ENCODE data around the gene ZNF367. TPM values are rescaled to one million over a fixed set of nuclear protein-coding genes. Genes with fewer than 3 reads are reported as not detected.

The ZNF367 gene
- total and polyA plus RNA-seq, 2 donors (not counting 1 experiment from before 2014, with no cell fraction given), result 0.66 to 2.2 TPM

DNA sequence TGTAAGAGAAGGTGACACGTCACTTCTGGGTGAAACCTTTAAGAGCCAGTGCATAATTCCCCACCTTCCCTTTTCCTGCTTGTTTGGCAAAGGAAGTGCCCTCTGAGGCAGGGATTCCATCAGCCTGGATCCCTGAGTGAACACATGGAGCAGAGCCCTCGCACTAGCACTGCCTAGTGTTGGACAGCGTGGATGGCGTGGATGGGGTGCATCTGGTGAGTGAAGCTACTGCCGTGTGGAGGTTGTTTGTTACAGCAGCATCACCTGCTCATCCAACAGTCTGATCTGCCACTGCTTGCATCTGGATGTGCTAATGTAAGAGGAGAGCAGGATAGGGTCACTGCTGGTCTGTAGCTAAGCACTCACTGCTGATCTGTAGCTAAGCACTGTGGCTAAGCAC is 69.9 kb downstream of the ZNF367 start:
- peaks cover 7% of the 10 kb centered on the region for H3K4me1 ChIP-seq (ENCODE audit: control insufficient read depth, extremely low read depth, insufficient read depth, low read length)
- no peak overlapping the region for H2AFZ ChIP-seq (ENCODE audit: low read length)
- H3K79me2 ChIP-seq (ENCODE audit: control insufficient read depth, insufficient read depth, low read length), result no peaks in the 10 kb centered on the region
- H4K20me1 ChIP-seq (ENCODE audit: control insufficient read depth, extremely low read depth, insufficient read depth, low read length), result no peaks in the 10 kb centered on the region
- no peak overlapping the region for H3K4me2 ChIP-seq (ENCODE audit: extremely low read depth, insufficient read depth, low read length)
- H3K27me3 ChIP-seq (ENCODE audit: control insufficient read depth, insufficient read depth, low read length), result no peaks in the 10 kb centered on the region
- H3K9me3 ChIP-seq (ENCODE audit: control insufficient read depth, insufficient read depth, low read depth, low read length), result no peaks in the 10 kb centered on the region
- no peak for TF ChIP-seq EZH2 (IDR thresholded peaks at IDR 0.05; ENCODE audit: low read length, missing control alignments)
- TF ChIP-seq, protein P1, sequence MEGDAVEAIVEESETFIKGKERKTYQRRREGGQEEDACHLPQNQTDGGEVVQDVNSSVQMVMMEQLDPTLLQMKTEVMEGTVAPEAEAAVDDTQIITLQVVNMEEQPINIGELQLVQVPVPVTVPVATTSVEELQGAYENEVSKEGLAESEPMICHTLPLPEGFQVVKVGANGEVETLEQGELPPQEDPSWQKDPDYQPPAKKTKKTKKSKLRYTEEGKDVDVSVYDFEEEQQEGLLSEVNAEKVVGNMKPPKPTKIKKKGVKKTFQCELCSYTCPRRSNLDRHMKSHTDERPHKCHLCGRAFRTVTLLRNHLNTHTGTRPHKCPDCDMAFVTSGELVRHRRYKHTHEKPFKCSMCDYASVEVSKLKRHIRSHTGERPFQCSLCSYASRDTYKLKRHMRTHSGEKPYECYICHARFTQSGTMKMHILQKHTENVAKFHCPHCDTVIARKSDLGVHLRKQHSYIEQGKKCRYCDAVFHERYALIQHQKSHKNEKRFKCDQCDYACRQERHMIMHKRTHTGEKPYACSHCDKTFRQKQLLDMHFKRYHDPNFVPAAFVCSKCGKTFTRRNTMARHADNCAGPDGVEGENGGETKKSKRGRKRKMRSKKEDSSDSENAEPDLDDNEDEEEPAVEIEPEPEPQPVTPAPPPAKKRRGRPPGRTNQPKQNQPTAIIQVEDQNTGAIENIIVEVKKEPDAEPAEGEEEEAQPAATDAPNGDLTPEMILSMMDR (conservative IDR thresholded peaks at IDR 0.05 in 1 of 2, IDR thresholded peaks at IDR 0.05 in 1 of 2; ENCODE audit: low read depth in 1 of 2, low read length in 2 of 2), result no peak
- H3K4me3 ChIP-seq (replicated peaks in 1 of 4; ENCODE audit: control extremely low read depth in 1 of 4, insufficient read depth in 1 of 4, low read depth in 3 of 4, low read length in 4 of 4), result no peak overlapping the region
- H3K9ac ChIP-seq (ENCODE audit: insufficient read depth, low read length), result no peak overlapping the region
- H3K27ac ChIP-seq (ENCODE audit: insufficient read depth, low read length), result no peak overlapping the region
- peaks cover 2% of the 10 kb centered on the region for H3K36me3 ChIP-seq (ENCODE audit: control insufficient read depth, insufficient read depth, low read length)
- DNase-seq (ENCODE audit: low read depth in 2 of 2), result no peak

DNA sequence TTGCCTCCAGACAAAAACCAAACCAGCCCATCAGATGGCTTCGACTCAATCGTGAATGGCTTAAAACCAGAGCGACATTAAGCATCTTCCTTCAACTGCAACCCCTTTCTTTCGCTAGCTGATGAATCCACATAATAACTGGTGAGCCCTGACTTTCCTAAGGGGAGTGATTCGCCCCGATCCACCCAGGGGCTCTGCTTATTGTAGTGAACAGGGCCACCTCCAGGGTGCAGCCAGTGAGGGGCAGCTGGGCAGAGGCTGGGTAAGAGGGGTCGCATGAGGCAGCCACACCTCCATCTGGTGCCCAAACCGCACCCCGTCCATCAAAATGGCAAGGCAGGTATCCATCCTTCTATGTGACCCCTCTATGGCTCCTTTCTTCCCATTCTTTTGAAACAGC is 72.6 kb downstream of the ZNF367 start:
- Histone ChIP-seq H2AFZ (ENCODE audit: low read length) (no peak overlapping the region), H3K4me1 (ENCODE audit: control insufficient read depth, extremely low read depth, insufficient read depth, low read length) (peaks cover 13% of the 10 kb centered on the region), H3K9ac (ENCODE audit: insufficient read depth, low read length) (no peak overlapping the region), H3K4me2 (ENCODE audit: extremely low read depth, insufficient read depth, low read length) (no peak overlapping the region), H3K9me3 (ENCODE audit: control insufficient read depth, insufficient read depth, low read depth, low read length) (no peaks in the 10 kb centered on the region), H3K4me3 (replicated peaks in 1 of 4; ENCODE audit: control extremely low read depth in 1 of 4, insufficient read depth in 1 of 4, low read depth in 3 of 4, low read length in 4 of 4) (no peak overlapping the region), H4K20me1 (ENCODE audit: control insufficient read depth, extremely low read depth, insufficient read depth, low read length) (no peaks in the 10 kb centered on the region), H3K36me3 (ENCODE audit: control insufficient read depth, insufficient read depth, low read length) (peaks cover 2% of the 10 kb centered on the region), H3K79me2 (ENCODE audit: control insufficient read depth, insufficient read depth, low read length) (no peaks in the 10 kb centered on the region), H3K27me3 (ENCODE audit: control insufficient read depth, insufficient read depth, low read length) (no peaks in the 10 kb centered on the region), H3K27ac (ENCODE audit: insufficient read depth, low read length) (no peak overlapping the region)
- TF ChIP-seq, protein P1 (conservative IDR thresholded peaks at IDR 0.05 in 1 of 2, IDR thresholded peaks at IDR 0.05 in 1 of 2; ENCODE audit: low read depth in 1 of 2, low read length in 2 of 2), result no peak
- TF ChIP-seq EZH2 (IDR thresholded peaks at IDR 0.05; ENCODE audit: low read length, missing control alignments), result no peak
- DNase-seq (ENCODE audit: low read depth in 2 of 2), result no peak

DNA sequence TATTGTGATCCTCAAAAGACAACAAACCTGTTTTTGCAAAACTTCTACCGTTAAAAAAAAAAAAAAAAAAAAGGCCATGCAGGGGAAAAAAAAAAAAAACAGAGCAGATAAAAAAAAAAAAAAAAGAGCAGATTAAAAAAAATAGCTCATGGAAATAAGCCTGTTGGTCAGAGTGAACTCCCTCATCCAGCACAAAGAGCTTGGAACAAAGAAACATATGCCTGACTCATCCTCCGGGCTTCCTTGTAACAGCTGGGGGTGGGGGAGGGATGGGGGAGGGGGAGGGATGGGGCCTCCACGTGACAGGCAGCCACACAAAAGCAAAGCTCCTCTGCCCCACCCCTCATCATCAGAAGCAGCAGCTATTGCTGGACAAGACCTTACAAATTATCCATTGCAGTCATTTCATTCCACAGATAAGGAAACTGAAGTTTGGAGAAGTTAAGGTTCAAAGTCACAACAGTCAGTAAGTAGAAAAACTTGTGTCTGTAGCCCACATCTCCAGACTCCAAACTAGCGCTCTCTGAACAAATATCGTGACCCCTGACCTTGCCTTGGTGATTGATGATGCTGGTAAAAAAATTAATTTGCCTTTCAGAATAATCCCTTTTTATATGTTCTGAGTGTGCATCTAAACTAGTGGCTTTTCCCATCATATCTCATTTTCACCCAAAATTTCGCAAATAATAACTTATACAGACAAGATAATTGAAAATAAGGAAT is 73.6 kb downstream of the ZNF367 start:
- peaks cover 2% of the 10 kb centered on the region for H3K36me3 ChIP-seq (ENCODE audit: control insufficient read depth, insufficient read depth, low read length)
- H3K79me2 ChIP-seq (ENCODE audit: control insufficient read depth, insufficient read depth, low read length), result no peaks in the 10 kb centered on the region
- peaks cover 13% of the 10 kb centered on the region for H3K4me1 ChIP-seq (ENCODE audit: control insufficient read depth, extremely low read depth, insufficient read depth, low read length)
- H4K20me1 ChIP-seq (ENCODE audit: control insufficient read depth, extremely low read depth, insufficient read depth, low read length), result no peaks in the 10 kb centered on the region
- peak; percentile 97 to 98 for DNase-seq (ENCODE audit: low read depth in 2 of 2)
- H3K9ac ChIP-seq (ENCODE audit: insufficient read depth, low read length), result no peak overlapping the region
- H3K4me3 ChIP-seq (replicated peaks in 1 of 4; ENCODE audit: control extremely low read depth in 1 of 4, insufficient read depth in 1 of 4, low read depth in 3 of 4, low read length in 4 of 4), result no peak overlapping the region
- H2AFZ ChIP-seq (ENCODE audit: low read length), result no peak overlapping the region
- H3K9me3 ChIP-seq (ENCODE audit: control insufficient read depth, insufficient read depth, low read depth, low read length), result no peaks in the 10 kb centered on the region
- H3K27me3 ChIP-seq (ENCODE audit: control insufficient read depth, insufficient read depth, low read length), result no peaks in the 10 kb centered on the region
- TF ChIP-seq, protein P1 (conservative IDR thresholded peaks at IDR 0.05 in 1 of 2, IDR thresholded peaks at IDR 0.05 in 1 of 2; ENCODE audit: low read depth in 1 of 2, low read length in 2 of 2), result no peak
- TF ChIP-seq EZH2 (IDR thresholded peaks at IDR 0.05; ENCODE audit: low read length, missing control alignments), result no peak
- no peak overlapping the region for H3K4me2 ChIP-seq (ENCODE audit: extremely low read depth, insufficient read depth, low read length)
- peak overlapping the region; percentile 37 for H3K27ac ChIP-seq (ENCODE audit: insufficient read depth, low read length)
